Heart left ventricle (tissue), 16 donors: ENCODE results near the gene MEF2D. TPM values are rescaled to one million over a fixed set of nuclear protein-coding genes. Genes with fewer than 3 reads are reported as not detected.

Experiments used
- ATAC-seq, 4 donors: fragments of 200-7000 bp; cut with Tn5 transposase; one replicate each; pipeline ENCODE4 v1.9.1; 2020 to 2022; ENCODE audit warnings: moderate library complexity in 4 of 4, mild to moderate bottlenecking in 3 of 4, moderate number of reproducible peaks in 1 of 4
- DNase-seq, 5 donors: peaks; one replicate each; pipeline ENCODE4 v3.0.0-alpha.2; 2020
- H3K27ac ChIP-seq, 12 donors: fragments of 200-600 bp; sonication (generic) in 4 of 12; one replicate each; pipeline versions ENCODE4 v1.5.0 to v1.8.0; 2016 to 2022; ENCODE audit warnings: mild to moderate bottlenecking in 2 of 12
- H3K27me3 ChIP-seq, 9 donors: fragments of 200-600 bp; sonication (generic) in 2 of 9; one replicate each; pipeline versions ENCODE4 v1.5.1 to v1.8.0; 2016 to 2022; ENCODE audit warnings: mild to moderate bottlenecking in 3 of 9
- H3K36me3 ChIP-seq, 9 donors: fragments of 200-600 bp; sonication (generic) in 2 of 9; one replicate each; pipeline versions ENCODE4 v1.5.0 to v1.8.0; 2018 to 2022; ENCODE audit warnings: mild to moderate bottlenecking in 2 of 9
- H3K4me1 ChIP-seq, 12 donors: fragments of 200-600 bp; sonication (generic) in 4 of 12; one replicate each; pipeline versions ENCODE4 v1.5.0 to v1.8.0; 2016 to 2022; ENCODE audit warnings: mild to moderate bottlenecking in 3 of 12
- H3K4me3 ChIP-seq, 12 donors: fragments of 200-600 bp; sonication (generic) in 4 of 12; one replicate each; pipeline versions ENCODE4 v1.5.0 to v1.8.0; 2017 to 2022; ENCODE audit warnings: mild to moderate bottlenecking in 9 of 12, moderate library complexity in 4 of 12
- H3K9me3 ChIP-seq, 12 donors: fragments of 200-600 bp; sonication (generic) in 4 of 12; one replicate each; pipeline versions ENCODE4 v1.5.0 to v1.8.0; 2016 to 2022; ENCODE audit warnings: mild to moderate bottlenecking in 1 of 12
- CTCF ChIP-seq, 12 donors: fragments of 200-600 bp; sonication (generic) in 4 of 12; IDR thresholded peaks; one replicate each; pipeline versions ENCODE4 v1.5.0 to v1.8.0; 2018 to 2022; ENCODE audit warnings: antibody characterized with exemption in 12 of 12, mild to moderate bottlenecking in 5 of 12
- POLR2A ChIP-seq, 2 donors: fragments of 450-650 bp; IDR thresholded peaks; one replicate each; pipeline ENCODE4 v1.6.1; 2017; ENCODE audit warnings: antibody characterized with exemption in 2 of 2, mild to moderate bottlenecking in 2 of 2, moderate library complexity in 2 of 2
- WGBS, 4 donors: extraction: QIAGEN DNeasy Blood & Tissue Kit in 2 of 4; methylation state at CpG; one replicate each; pipeline versions ENCODE4 v1.1.5 to v1.1.7; 2013 to 2018; 5-methylcytosine and 5-hydroxymethylcytosine counted together
- intact Hi-C, 10 donors: fragments of 100-400 bp; cut with DNase I; formaldehyde crosslinking; loops; one replicate each; pipeline versions ENCODE4 v1.11.1 to v1.14.2; 2022
- polyA plus RNA-seq, 2 donors: library from polyadenylated mRNA; stranded (reverse); fragments of 200-250 nt; gene quantifications; one replicate each; pipeline ENCODE4 v1.2.3, GENCODE V29; 2013
- total RNA-seq, 9 donors: library from RNA; depleted of rRNA in 2 of 9; stranded (reverse); fragments of >200 nt in 2 of 9; fragmentation: NEBNext Ultra II Directional in 3 of 9; extraction: Animal tissue kit (Norgen Biotek cat#: 25700) in 3 of 9; gene quantifications; one replicate each; pipeline versions ENCODE4 v1.1.0 to v1.2.4, GENCODE V29; 2016 to 2023
- donor health status: ischemic (EF 13 %, LVEDD 7.1; RV severe dilation, severe dysfunction).
- donor health status: healthy with polysubstance abuse.
- donor health status: DM: no; HTN: yes; CAD: no.
- donor health status: DM: no; HTN: no; CAD: no.
- donor health status: ischemic (EF 25% LVEDD 6.9; RV normal size, moderate dysfunction).
- donor health status: ischemic (EF 25% LVEDD 5.7; RV mildly dilated, moderate dysfunction).
- donor health status: healthy.
- donor health status: DM: yes; HTN: yes; CAD: no.
- donor health status: ischemic (EF 35%, LVEDD 5.7; RV mildly dilated, moderate dysfunction).
- donor health status: nonischemic (EF 11% LVEDD 7.7; RV severe dilation, severe dysfunction).
- donor health status: DM: yes; HTN: yes; CAD: no.
- donor health status: PGD.
- donor health status: ischemic (EF 29% LVEDD 5.4; RV normal size, mild dysfunction).
- donor health status: nonischemic (EF 23%, LVEDD 6.1; RV moderate dilation, normal function).

The MEF2D gene
- total and polyA plus RNA-seq, 11 donors, result 40.5 to 203 (median 92.3) TPM

DNA sequence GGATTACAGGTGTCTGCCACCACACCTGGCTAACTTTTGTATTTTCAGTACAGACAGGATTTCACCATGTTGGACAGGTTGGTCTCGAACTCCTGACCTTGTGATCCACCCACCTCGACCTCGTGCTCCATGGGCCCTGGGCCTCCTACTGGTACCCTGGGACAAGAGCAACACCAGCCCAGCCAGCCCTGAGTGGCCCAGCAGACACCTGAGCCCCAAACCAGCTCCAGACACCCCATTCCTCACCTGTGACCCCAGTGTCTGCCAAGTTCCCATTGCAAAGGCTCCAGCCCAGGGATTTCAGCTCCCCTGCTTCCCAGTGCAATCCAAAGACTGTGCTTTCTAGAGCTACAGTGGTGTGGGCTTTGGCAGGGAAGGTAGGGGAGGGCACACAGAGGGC lies 14.6 kb downstream of the MEF2D start:
- ATAC-seq, result no peak
- no peaks in the 10 kb centered on the region for H3K9me3 ChIP-seq
- peaks cover 0 to 46% (median 27%) of the 10 kb centered on the region in 9 donors for H3K36me3 ChIP-seq
- H3K27ac ChIP-seq, result peak overlapping the region in 1 of 12 donors; percentile 40
- peaks cover 9 to 100% (median 85%) of the 10 kb centered on the region in 12 donors for H3K4me1 ChIP-seq
- no peak overlapping the region for H3K4me3 ChIP-seq
- 70 to 92% (median 79%) methylated on average over 3 of the region's 3 CpGs for WGBS, 4 donors
- H3K27me3 ChIP-seq, result no peaks in the 10 kb centered on the region
- intact Hi-C loops, result loop anchor here in 1 of 10 donors (10.0 kb wide), 1 partner anchor 119 kb away; the partner anchor contains the start of gene GPATCH4
- no peak for DNase-seq
- no peak for TF ChIP-seq CTCF (IDR thresholded peaks at IDR 0.05)
- TF ChIP-seq POLR2A (IDR thresholded peaks at IDR 0.05), result no peak

DNA sequence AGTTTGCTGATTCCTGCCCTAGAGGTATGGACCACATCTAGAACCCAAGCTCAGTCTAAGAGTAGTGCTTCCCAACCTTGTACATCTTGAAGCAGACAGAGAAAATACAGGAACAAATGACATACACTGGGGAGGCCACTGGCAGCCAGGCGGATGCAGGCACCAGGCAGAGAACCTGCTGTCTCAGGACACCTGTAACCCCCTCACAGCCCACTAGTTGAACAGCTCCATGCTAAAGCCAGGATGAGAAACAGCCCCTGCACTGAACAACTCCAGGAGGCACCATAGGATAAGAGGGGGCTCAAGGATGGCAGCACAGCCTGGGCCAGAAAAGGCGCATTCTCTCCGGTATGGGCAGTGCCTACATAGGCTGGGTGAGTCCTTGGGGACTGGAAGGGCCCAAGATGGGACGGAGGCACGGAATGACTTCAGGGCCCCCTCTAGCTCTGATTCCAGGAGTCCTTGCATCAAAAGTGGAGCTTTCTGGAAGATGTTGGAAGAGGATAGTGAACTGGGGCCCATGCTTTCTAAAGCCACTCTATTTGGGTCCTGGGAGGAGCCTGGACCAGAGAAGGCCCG lies 16.0 kb downstream of the MEF2D start:
- intact Hi-C loops, result loop anchor here in 1 of 10 donors (10.0 kb wide), 1 partner anchor 120 kb away; the partner anchor contains the start of gene GPATCH4
- H3K27ac ChIP-seq, result peak overlapping the region in 5 of 12 donors; percentile 10 to 62 (median 27)
- ATAC-seq (no peak), DNase-seq (peak in 1 of 5 donors; percentile 20)
- peaks cover 0 to 61% (median 41%) of the 10 kb centered on the region in 9 donors for H3K36me3 ChIP-seq
- H3K27me3 ChIP-seq, result no peaks in the 10 kb centered on the region
- WGBS, 4 donors, result 82 to 90% (median 87%) methylated on average over 6 of the region's 6 CpGs
- TF ChIP-seq CTCF (IDR thresholded peaks at IDR 0.05) (no peak), POLR2A (IDR thresholded peaks at IDR 0.05) (no peak)
- no peak overlapping the region for H3K4me3 ChIP-seq
- peaks cover 7 to 100% (median 84%) of the 10 kb centered on the region in 12 donors for H3K4me1 ChIP-seq
- H3K9me3 ChIP-seq, result no peaks in the 10 kb centered on the region

DNA sequence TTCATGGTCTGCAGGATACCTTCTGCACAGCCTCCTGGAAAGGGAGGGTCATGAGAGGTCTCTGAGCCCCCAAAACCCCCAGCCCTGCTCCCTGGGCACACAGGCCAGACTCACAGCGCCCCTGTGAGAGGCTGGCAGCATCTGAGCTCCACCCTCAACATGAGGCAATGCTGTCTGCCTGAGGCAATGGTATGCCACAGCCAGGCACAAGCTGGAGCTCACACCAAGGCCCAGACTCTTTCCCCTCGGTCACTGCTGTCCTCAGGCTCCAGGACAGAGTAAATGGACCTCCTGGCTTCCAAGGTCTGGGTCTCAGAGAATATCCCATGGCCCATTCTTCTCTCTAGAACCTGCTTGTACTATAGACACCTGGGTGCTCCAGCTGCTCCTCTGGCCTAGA lies 17.2 kb downstream of the MEF2D start:
- ATAC-seq (peak in 3 of 4 donors; percentile 7 to 16 (median 10)), DNase-seq (peak in 1 of 5 donors; percentile 44)
- peaks cover 0 to 68% (median 52%) of the 10 kb centered on the region in 9 donors for H3K36me3 ChIP-seq
- 50 to 84% (median 78%) methylated on average over 1 to 2 of the region's 2 CpGs for WGBS, 4 donors
- H3K27ac ChIP-seq, result peak overlapping the region in 6 of 12 donors; percentile 5 to 62 (median 24)
- no peak overlapping the region for H3K4me3 ChIP-seq
- H3K4me1 ChIP-seq, result peaks cover under 1 to 98% (median 77%) of the 10 kb centered on the region in 12 donors
- H3K27me3 ChIP-seq, result no peaks in the 10 kb centered on the region
- TF ChIP-seq CTCF (IDR thresholded peaks at IDR 0.05) (no peak), POLR2A (IDR thresholded peaks at IDR 0.05) (no peak)
- H3K9me3 ChIP-seq, result no peaks in the 10 kb centered on the region
- intact Hi-C loops, result loop anchor here in 1 of 10 donors (10.0 kb wide), 1 partner anchor 121 kb away; the partner anchor contains the start of gene GPATCH4

DNA sequence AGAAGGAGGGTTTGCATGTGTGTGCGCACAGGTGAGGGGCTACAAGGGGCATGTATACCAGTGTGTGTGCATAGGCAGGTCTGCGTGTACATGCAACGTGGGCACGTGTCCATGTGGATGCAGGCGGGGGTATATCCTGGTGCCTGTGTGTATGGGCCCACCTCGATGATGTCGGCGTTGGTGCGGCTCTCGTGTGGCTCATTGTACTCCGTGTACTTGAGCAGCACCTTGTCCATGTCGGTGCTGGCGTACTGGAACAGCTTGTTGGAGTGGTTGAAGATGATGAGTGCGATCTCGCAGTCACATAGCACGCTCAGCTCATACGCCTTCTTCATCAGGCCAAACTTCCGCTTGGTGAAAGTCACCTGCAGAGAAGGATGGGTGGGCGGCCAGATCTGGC lies 18.3 kb downstream of the MEF2D start:
- WGBS, 4 donors, result 85 to 91% (median 89%) methylated on average over 11 to 19 of the region's 19 CpGs
- H3K9me3 ChIP-seq, result no peaks in the 10 kb centered on the region
- no peaks in the 10 kb centered on the region for H3K27me3 ChIP-seq
- DNase-seq, result peak in 1 of 5 donors; percentile 35
- peak overlapping the region in 4 of 12 donors; percentile 62 to 89 (median 83) for H3K27ac ChIP-seq
- TF ChIP-seq POLR2A (IDR thresholded peaks at IDR 0.05) (no peak), CTCF (IDR thresholded peaks at IDR 0.05) (no peak)
- peaks cover 0 to 78% (median 62%) of the 10 kb centered on the region in 9 donors for H3K36me3 ChIP-seq
- intact Hi-C loops, result loop anchor here in 1 of 10 donors (10.0 kb wide), 1 partner anchor 123 kb away; the partner anchor contains the start of gene GPATCH4
- H3K4me3 ChIP-seq, result no peak overlapping the region
- ATAC-seq, result no peak
- peaks cover 7 to 98% (median 77%) of the 10 kb centered on the region in 12 donors for H3K4me1 ChIP-seq
